PC-9 (cell line): Measurements from ENCODE around the gene ATP1B3. TPM values are rescaled to one million over a fixed set of nuclear protein-coding genes. Genes with fewer than 3 reads are reported as not detected.

Source experiments
- BruUV-seq: library from RNA; stranded (reverse); fragments of 400-500 nt; replicated peaks from 2 replicates; lab custom pipeline; 2021; lab: Mats Ljungman, UMichigan
- CTCF ChIA-PET: fragments of 300-600 bp; sonication (Branson Sonifier 250); formaldehyde crosslinking; loops from one replicate; lab custom pipeline; 2022; ENCODE audit warnings: antibody characterized with exemption; lab: Charles Lee
- POLR2A ChIA-PET: fragments of 300-600 bp; sonication (Branson Sonifier 250); formaldehyde crosslinking; loops from one replicate; lab custom pipeline; 2022; ENCODE audit warnings: antibody characterized with exemption; ENCODE audit not compliant: unreplicated experiment; lab: Charles Lee
- DNase-seq, 2 experiments: peaks; one replicate each; pipeline versions ENCODE4 v3.0.0 to v3.0.0-alpha.2; 2015 to 2022; ENCODE audit warnings: mixed read lengths in 1 of 2
- H2AFZ ChIP-seq: fragments of 200-600 bp; sonication (generic); 2 replicates; pipeline ENCODE4 v1.8.1; 2017; ENCODE audit warnings: antibody characterized with exemption
- H3F3A ChIP-seq: fragments of 200-600 bp; sonication (generic); 2 replicates; pipeline ENCODE4 v1.8.1; 2017; ENCODE audit warnings: antibody characterized with exemption, mild to moderate bottlenecking, low read depth; ENCODE audit not compliant: insufficient read depth
- H3K27ac ChIP-seq: fragments of 200-600 bp; sonication (generic); 2 replicates; pipeline ENCODE4 v1.6.1; 2016; ENCODE audit warnings: mixed run types
- H3K27me3 ChIP-seq: fragments of 200-600 bp; sonication (generic); 2 replicates; pipeline ENCODE4 v1.6.1; 2016; ENCODE audit warnings: low read depth, mixed run types; ENCODE audit not compliant: insufficient read depth
- H3K36me3 ChIP-seq: fragments of 200-600 bp; sonication (generic); 2 replicates; pipeline ENCODE4 v1.6.1; 2016; ENCODE audit warnings: low read depth, mixed run types
- H3K4me1 ChIP-seq: fragments of 200-600 bp; sonication (generic); replicated peaks from 2 replicates; pipeline ENCODE4 v1.6.1; 2016; ENCODE audit warnings: mixed run types; ENCODE audit not compliant: insufficient read depth
- H3K4me2 ChIP-seq: fragments of 200-600 bp; sonication (generic); 2 replicates; pipeline ENCODE4 v1.6.1; 2017; ENCODE audit warnings: mixed run types
- H3K4me3 ChIP-seq: fragments of 200-600 bp; sonication (generic); 2 replicates; pipeline ENCODE4 v1.6.1; 2016; ENCODE audit warnings: mixed run types
- H3K79me2 ChIP-seq: fragments of 200-600 bp; sonication (generic); 2 replicates; pipeline ENCODE4 v1.6.1; 2017; ENCODE audit warnings: low read depth, mixed run types
- H3K9me2 ChIP-seq: fragments of 200-600 bp; sonication (generic); 2 replicates; pipeline ENCODE4 v1.8.1; 2017; ENCODE audit warnings: mild to moderate bottlenecking; ENCODE audit not compliant: insufficient read depth
- H3K9me3 ChIP-seq: fragments of 200-600 bp; sonication (generic); 2 replicates; pipeline ENCODE4 v1.8.1; 2016; ENCODE audit warnings: low read depth; ENCODE audit not compliant: insufficient read depth
- H4K20me1 ChIP-seq: fragments of 200-600 bp; sonication (generic); 2 replicates; pipeline ENCODE4 v1.8.1; 2017; ENCODE audit not compliant: insufficient read depth
- EZH2 ChIP-seq: fragments of 200-600 bp; sonication (generic); IDR thresholded peaks from 2 replicates; pipeline ENCODE4 v1.8.0; 2017; ENCODE audit warnings: antibody characterized with exemption, low read depth
- intact Hi-C: fragments of 100-400 bp; cut with micrococcal nuclease; formaldehyde crosslinking; loops from one replicate; pipeline ENCODE4 v1.10.0; 2022; ENCODE audit not compliant: unreplicated experiment
- total RNA-seq: library from RNA; stranded (reverse); gene quantifications from 2 replicates; pipeline ENCODE4 v1.2.3, GENCODE V29; 2021
- TF ChIP-seq, protein P1 (sequence below): fragments of 200-600 bp; sonication (generic); conservative IDR thresholded peaks from 2 replicates; pipeline ENCODE4 v1.6.1; 2017; ENCODE audit warnings: mixed run types, antibody characterized with exemption, mild to moderate bottlenecking, moderate library complexity

ATP1B3 gene
- total RNA-seq, 1 experiment from 2014 or later, result 69.7 TPM

DNA sequence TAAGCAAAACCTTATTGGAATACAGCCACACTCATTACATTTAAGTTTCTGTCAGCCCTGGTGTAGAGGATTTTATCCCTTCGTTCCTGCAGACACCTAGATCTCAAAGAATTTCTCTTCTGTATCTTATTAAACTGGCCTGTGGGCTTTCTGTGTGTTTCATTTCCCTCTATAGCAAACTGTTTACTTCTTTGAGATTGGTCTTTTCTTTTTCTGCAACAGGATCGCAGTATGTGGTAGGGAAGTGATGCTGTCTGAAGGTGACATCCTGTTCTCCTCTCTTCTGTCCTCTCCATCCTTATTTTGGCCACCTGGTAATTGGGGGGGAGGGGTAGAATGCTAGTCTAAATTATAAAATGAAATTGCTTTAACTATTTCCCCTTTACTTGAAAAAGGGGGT, 25.5 kb downstream of the ATP1B3 start:
- Histone ChIP-seq H3K4me1 (no peaks in the 10 kb centered on the region), H3K9me3 (peaks cover 18% of the 10 kb centered on the region), H2AFZ (no peak overlapping the region), H3K79me2 (peaks cover 9% of the 10 kb centered on the region), H3K36me3 (peaks cover 25% of the 10 kb centered on the region), H3K27me3 (no peaks in the 10 kb centered on the region), H3F3A (no peaks in the 10 kb centered on the region; the same call in none of the 2 replicates), H3K4me2 (no peak overlapping the region), H4K20me1 (no peaks in the 10 kb centered on the region), H3K27ac (no peak overlapping the region), H3K9me2 (no peaks in the 10 kb centered on the region), H3K4me3 (no peak overlapping the region)
- TF ChIP-seq, protein P1, sequence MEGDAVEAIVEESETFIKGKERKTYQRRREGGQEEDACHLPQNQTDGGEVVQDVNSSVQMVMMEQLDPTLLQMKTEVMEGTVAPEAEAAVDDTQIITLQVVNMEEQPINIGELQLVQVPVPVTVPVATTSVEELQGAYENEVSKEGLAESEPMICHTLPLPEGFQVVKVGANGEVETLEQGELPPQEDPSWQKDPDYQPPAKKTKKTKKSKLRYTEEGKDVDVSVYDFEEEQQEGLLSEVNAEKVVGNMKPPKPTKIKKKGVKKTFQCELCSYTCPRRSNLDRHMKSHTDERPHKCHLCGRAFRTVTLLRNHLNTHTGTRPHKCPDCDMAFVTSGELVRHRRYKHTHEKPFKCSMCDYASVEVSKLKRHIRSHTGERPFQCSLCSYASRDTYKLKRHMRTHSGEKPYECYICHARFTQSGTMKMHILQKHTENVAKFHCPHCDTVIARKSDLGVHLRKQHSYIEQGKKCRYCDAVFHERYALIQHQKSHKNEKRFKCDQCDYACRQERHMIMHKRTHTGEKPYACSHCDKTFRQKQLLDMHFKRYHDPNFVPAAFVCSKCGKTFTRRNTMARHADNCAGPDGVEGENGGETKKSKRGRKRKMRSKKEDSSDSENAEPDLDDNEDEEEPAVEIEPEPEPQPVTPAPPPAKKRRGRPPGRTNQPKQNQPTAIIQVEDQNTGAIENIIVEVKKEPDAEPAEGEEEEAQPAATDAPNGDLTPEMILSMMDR, result no peak
- no peak for TF ChIP-seq EZH2
- CTCF ChIA-PET, result no interaction called here
- DNase-seq, result no peak
- POLR2A ChIA-PET, result no interaction called here
- no TSS peak for BruUV-seq
- intact Hi-C loops, result no loop called here

DNA sequence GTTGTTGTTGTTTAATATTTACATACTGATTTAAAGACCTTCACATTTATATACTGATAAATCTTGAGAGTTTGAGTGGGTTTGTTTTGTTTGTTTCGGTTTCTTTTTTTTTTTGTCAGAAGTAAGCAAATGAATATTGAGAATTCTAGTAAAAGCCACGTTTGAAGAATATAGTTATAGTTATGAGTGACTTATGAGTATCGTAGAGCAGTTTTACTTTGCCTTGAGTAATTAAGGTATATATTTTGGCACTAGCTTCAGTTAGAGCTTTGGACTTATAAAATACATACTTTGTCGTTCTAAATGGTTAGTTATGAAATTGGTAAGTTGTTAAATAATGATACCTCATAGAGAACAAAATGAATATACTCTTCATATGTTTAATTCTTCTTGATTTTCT, 27.8 kb downstream of the ATP1B3 start:
- CTCF ChIA-PET, result no interaction called here
- intact Hi-C loops, result no loop called here

DNA sequence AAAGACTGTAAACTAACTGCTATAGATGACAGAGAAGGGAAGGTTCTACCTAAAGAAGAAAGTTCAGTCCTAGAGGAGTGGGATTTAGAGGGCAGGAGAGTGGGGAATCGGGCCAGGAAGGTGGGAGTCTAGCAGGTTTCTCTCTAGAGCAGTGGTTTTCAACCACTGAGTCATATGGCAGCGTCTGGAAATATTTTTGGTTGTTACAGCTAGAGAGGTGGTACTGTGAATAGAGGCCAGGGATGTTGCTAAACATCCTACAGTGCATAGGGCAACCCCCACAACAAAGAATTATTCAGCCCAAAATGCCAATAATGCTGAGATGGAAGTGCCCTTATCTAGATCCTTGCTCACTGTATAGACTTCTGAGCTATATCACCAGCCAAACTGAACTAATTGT, 28.7 kb downstream of the ATP1B3 start:
- H3K79me2 ChIP-seq, result no peaks in the 10 kb centered on the region
- intact Hi-C loops, result no loop called here
- H3K36me3 ChIP-seq, result peaks cover 14% of the 10 kb centered on the region; the same call in 1 of the 2 replicates
- no peak overlapping the region for H2AFZ ChIP-seq
- no peak for TF ChIP-seq EZH2
- TF ChIP-seq, protein P1, result no peak
- no peak overlapping the region for H3K4me2 ChIP-seq
- H3K9me3 ChIP-seq, result peaks cover 3% of the 10 kb centered on the region
- H3K4me1 ChIP-seq, result no peaks in the 10 kb centered on the region
- no peak overlapping the region for H3K27ac ChIP-seq
- POLR2A ChIA-PET, result no interaction called here
- no peaks in the 10 kb centered on the region; the same call in none of the 2 replicates for H3F3A ChIP-seq
- no peaks in the 10 kb centered on the region for H3K9me2 ChIP-seq
- no peak overlapping the region for H3K4me3 ChIP-seq
- CTCF ChIA-PET, result no interaction called here
- no peaks in the 10 kb centered on the region for H4K20me1 ChIP-seq
- no TSS peak for BruUV-seq
- DNase-seq, result no peak
- H3K27me3 ChIP-seq, result no peaks in the 10 kb centered on the region

More for the DNA sequence above, 27.8 kb downstream of the ATP1B3 start:
- TF ChIP-seq, protein P1, result no peak
- no peak for TF ChIP-seq EZH2
- Histone ChIP-seq H3K4me2 (no peak overlapping the region), H3K4me3 (no peak overlapping the region), H3K9me2 (no peaks in the 10 kb centered on the region), H3K9me3 (peaks cover 12% of the 10 kb centered on the region), H4K20me1 (no peaks in the 10 kb centered on the region), H3K27ac (no peak overlapping the region), H3K27me3 (no peaks in the 10 kb centered on the region), H3K79me2 (no peaks in the 10 kb centered on the region), H3F3A (no peaks in the 10 kb centered on the region; the same call in none of the 2 replicates), H3K4me1 (no peaks in the 10 kb centered on the region), H2AFZ (no peak overlapping the region), H3K36me3 (peaks cover 24% of the 10 kb centered on the region; the same call in 1 of the 2 replicates)
- BruUV-seq, result no TSS peak
- DNase-seq, result no peak
- POLR2A ChIA-PET, result no interaction called here
